SW 1271 (cell line): Measurements from ENCODE around the gene GTF3C6.
A peak's percentile ranks its signal among the peaks of the same experiment; 100 is the strongest.
"Not testable (repeated sequence)": the region's sequence is repeated elsewhere in the genome, so short reads cannot be mapped to it uniquely, and the experiment has no call there.

ENCODE experiments used
- DNase-seq, 2 experiments: peaks; one replicate each; lab custom pipeline; 2025; lab: John Stamatoyannopoulos, UW

Gene GTF3C6

GRCh38 chr6:110958329-110959192, at the start of gene GTF3C6:
TSS of gene GTF3C6 (plus strand) at chr6:110958706. CDS start at chr6:110958770, 64 bp downstream.
- peak; percentile 49 to 82 for DNase-seq

DNA sequence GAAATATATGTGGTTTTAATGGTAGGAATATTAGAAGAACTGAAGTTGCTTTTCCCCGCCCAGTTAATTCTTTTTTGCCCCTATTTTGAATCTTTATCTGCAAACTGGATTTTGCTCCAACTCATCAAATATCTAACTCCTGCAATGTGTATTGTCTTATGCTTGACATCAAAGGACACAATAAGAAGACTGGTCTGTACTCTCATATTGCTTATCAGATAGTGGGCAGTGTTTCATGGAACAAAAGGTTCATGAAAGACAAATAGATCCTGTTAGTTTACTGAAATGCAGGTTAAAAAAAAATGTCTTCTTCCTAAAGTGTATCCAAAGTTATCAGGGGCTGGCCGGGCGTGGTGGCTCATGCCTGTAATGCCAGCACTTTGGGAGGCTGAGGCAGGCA, 27.7 kb upstream of the GTF3C6 start:
- DNase-seq, result no peak

DNA sequence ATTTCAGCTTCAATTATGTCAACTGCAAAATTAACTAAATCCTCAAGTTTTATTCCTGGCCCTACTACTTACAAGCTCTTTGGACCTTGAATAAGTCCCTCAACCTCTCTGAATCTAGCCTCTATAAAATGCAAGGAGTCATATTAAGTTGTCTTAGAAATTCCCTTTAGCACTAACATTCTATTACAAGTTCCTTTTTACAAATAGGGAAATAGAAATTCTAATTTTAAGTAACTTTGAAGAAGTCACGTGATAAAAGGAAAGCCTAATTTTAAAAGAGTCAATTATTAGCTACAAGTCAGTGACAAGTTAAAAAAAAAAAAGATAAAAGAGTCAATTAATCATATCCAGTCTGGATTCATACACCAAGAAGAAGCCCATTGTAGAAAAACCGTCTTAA, 24.6 kb upstream of the GTF3C6 start:
- no peak for DNase-seq

DNA sequence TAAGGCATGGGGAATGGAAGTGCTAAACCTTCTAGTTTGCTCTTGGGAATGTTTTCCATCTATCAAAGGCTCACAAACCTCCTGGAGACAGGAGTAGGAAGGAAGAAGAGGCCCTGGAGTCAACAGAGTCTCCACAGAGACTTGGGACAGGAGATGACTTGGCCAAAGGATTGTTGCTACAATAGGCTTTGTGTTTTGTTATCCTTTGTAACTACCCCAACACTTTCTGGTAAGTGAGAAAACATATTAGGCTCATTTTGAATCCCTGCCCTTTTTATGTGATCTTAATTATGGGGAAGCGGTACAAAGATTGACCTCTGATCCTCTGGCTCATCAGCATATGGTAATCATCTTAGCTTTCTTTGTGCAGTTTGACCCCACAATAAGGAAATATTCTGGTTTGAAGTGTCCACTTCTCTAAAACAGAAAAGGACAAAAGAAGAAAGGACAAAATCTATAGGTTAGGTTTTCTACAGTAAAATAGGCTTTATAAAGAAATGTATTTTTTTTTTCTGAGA, 24.1 kb upstream of the GTF3C6 start:
- DNase-seq, result no peak

GRCh38 chr6:110935171-110935570, 23.3 kb upstream of the GTF3C6 start:
- DNase-seq, result no peak

DNA sequence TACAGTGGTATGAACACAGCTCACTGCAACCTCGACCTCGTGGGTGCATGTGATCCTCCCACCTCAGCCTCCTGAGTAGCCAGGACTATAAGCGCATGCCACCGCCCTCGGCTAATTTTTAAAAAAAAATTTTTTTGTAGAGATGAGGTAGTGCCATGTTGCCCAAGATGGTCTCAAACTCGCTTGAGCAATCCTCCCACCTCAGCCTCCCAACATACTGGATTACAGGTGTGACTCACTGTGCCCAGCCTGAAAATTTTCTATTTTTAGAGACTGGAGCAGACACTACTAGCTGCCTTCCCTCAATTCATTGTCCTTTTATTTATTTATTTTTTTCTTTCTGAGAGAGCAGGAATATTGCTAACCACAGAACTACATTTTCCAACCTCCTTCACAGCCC, 20.3 kb upstream of the GTF3C6 start:
- no peak for DNase-seq

DNA sequence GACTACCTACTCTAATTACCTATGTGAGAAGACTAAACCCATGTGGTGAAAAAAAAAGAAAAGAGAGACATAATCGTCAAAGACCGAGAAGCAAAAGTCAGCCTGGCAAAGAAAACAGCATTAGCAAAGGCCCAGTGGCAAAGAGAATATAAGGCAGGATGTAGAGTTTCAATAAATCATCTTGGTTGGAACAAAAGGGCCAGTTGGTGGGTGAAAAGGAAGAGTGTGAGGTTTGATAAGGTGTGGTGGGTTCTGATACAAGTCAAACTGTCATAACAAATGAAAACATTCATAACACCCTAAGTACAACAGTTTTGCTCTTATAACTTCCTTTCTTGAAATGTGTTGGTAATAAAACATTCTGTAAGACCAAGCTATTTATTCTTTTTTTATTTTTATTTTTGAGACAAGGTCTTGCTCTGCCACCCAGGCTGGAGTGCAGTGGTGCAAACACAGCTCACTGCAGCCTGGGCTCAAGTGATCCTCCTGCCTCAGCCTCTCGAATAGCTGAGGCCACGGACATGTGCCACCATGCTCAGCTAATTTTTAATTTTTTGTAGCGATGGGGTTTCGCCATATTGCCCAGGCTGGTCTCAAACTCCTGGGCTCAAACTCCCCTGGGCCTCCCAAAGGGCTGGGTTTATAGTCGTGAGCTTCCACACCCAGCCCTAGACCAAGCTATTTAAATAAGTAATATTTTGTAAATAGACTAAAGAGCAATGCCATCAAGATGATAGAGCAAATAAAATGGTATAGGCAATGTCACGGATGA, 18.9 kb upstream of the GTF3C6 start:
- no peak for DNase-seq

DNA sequence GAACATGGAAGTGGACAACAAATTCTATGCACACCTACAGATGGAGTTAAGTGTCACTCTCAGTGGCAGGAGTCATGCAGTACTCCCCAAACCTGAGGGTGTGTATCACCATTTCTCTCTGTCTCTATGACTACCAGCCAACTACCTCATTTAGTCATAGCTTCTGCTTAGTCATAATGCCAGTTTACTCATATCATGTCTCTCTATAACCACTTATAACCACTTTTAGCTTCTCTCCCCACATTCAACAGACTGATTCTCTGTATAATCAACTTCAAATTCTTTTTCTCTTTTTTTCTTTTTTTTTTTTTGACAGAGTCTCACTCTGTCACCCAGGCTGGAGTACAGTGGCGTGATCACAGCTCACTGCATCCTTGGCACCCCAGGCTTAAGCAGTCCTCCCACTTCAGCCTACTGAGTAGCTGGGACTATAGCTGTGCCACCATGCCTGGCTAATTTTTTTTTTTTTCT, 13.8 kb upstream of the GTF3C6 start:
- DNase-seq, result peak; percentile 68 to 94

- DNase-seq, result no peak
These were observed 12.0 kb upstream of the GTF3C6 start for GRCh38 chr6:110946498-110946897.

GRCh38 chr6:110949679-110950285, 8.7 kb upstream of the GTF3C6 start:
- peak in 1 of 2 experiments; percentile 57 for DNase-seq

GRCh38 chr6:110950440-110950839, 8.1 kb upstream of the GTF3C6 start:
- DNase-seq, result no peak

GRCh38 chr6:110951008-110951407, 7.5 kb upstream of the GTF3C6 start:
- DNase-seq, result no peak

DNA sequence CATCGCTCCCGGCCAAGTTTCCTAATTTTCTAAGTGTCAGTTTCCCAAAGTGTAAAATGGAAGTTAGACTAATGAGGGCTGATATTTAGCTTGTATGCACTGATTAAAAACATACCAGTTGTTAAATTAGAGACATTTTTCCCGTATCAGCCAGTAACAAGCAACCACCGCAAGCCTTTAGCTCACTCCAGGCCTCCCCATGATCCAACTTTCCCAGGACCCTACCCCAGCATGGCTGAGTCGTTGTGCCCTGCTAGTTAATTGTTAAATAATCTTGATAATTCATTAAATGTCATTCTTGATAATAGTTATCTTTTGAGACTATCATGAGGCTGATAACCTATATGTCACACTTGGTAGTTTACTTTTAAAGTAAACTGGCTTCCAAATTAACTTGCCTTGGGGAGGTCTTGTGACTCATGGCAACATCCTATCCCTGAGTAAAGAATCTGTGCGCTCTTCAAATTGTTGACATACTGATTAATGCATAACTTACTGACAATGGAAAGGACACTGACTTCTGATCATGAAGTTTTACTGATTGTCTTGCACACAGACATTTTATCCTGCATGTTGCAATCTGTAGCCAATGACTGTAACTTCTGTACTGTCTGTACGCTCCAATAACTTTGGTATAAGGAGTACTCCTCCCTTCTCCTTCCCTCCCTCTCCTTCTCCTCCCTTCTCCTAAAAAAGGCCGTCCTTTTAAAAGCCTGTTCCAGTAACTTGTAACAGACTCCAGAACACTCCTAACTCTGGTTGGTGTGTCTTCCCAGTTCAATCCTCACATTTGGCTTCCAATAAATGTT, 6.3 kb upstream of the GTF3C6 start:
- DNase-seq, result no peak

DNA sequence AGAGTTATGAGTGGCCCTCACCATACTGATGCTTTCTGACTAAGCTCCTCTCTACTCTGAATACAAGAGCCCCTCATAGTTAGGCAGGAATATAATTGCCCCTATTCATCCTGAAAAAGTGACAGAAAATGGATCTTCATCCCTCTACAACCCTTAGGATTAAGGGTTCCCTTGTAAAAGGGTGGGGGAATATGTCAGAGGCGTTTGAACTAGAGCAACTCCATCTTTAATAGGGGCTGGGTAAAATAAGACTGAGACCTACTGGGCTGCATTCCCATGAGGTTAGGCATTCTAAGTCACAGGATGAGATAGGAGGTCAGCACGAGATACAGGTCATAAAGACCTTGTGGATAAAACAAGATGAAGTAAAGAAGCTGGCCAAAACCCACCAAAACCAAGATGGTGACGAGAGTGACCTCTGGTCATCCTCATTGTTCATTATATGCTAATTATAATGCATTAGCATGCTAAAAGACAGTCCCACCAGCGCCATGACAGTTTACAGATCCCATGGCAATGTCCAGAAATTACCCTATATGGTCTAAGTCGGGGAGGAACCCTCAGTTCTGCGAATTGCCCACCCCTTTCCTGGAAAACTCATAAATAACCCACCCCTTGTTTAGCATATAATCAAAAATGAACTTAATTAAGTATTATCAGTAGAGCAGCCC, 4.7 kb upstream of the GTF3C6 start:
- no peak for DNase-seq

DNA sequence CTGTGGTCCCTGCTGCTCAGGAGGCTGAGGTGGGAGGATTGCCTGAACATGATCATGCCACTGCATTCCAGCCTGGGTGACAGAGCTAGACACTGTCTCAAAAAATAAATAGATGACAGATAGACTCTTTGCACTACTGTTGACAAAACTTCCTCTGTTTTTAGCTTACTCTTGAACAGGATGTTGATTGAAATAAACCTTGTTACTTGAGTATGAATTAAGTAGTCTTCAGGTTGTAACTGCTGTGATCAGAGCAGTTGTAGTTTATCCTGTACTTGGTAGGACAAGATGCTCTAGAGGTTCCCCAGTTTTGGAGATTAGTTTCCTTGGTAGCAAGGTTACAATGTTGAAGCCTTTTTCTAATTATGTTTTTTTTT, 1.5 kb downstream of the GTF3C6 start:
- no peak for DNase-seq

DNA sequence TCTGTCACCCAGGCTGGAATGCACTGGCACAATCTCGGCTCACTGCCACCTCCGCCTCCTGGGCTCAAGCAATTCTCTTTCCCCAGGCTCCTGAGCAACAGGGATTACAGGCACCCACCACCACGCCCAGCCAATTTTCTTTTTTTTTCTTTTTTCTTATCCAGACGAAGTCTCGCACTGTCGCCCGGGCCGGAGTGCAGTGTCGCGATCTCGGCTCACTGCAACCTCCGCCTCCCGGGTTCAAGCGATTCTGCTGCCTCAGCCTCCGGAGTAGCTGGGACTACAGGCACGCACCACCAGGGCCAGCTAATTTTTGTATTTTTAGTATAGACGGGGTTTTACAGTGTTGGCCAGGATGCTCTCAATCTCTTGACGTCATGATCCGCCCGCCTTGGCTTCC, 4.1 kb downstream of the GTF3C6 start:
- DNase-seq, result not testable (repeated sequence)

GRCh38 chr6:110965629-110966229, 7.2 kb downstream of the GTF3C6 start:
- no peak for DNase-seq

GRCh38 chr6:110968661-110969060, 10.2 kb downstream of the GTF3C6 start:
- not testable (repeated sequence) for DNase-seq

DNA sequence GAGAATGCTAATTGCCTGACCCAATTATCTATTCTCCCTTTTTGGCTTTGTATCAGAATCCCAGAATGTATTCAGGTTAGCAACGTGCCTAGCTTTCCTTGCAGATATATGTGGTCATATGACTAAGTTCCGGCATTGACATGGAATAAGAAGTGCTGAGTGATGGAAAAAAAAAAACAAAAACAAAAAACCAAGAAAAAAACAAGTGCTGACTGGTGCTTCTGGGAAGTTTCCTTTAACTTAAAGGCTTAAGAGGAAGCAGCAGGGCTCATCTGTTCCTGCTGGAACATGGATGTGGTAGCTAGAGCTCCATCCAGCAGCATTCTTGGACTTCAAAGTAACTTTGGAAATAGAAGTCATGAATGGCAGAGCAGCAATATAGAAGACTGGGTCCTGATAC, 13.0 kb downstream of the GTF3C6 start:
- no peak for DNase-seq

DNA sequence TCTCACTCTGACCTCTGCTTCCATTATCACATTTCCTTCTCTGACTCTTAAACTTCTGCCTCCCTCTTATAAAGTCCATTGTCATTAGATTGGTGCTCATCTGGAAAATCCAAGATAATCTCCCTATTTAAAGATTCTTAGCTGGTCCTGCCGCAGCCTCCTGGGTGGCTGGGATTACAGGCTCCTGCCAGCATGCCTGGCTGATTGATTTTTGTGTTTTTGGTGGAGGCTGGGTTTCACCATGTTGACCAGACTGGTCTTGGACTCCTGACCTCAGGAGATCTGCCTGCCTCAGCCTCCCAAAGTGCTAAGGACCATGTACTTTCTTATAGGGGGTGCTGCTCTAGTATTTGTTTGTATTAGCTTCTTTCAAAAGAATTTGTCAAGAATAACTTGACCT, 18.1 kb downstream of the GTF3C6 start:
- DNase-seq, result no peak
